NCI-H1436 (cell line): ENCODE data around the gene GDF15.
"Not testable (repeated sequence)": the region's sequence is repeated elsewhere in the genome, so short reads cannot be mapped to it uniquely, and the experiment has no call there.

Experiments
- DNase-seq: peaks from one replicate; lab custom pipeline; 2025; lab: John Stamatoyannopoulos, UW

The GDF15 gene

GRCh38 chr19:18385675-18386542, at the start of gene GDF15:
Gene GDF15 (plus strand): TSS chr19:18386158. CDS start chr19:18386190, 32 bp downstream.
- no peak for DNase-seq

GRCh38 chr19:18338541-18338940, 47.4 kb upstream of the GDF15 start:
- no peak for DNase-seq

- DNase-seq = no peak
These were observed 46.2 kb upstream of the GDF15 start for GRCh38 chr19:18339723-18340122.

- peak; percentile 22 for DNase-seq
These were observed 45.6 kb upstream of the GDF15 start, which contains the start of gene PGPEP1 for GRCh38 chr19:18340190-18340989. Gene PGPEP1 (plus strand): TSS chr19:18340598. CDS start chr19:18340682, 84 bp downstream.

- DNase-seq = no peak
These were observed 44.7 kb upstream of the GDF15 start for GRCh38 chr19:18340990-18341868.

- no peak for DNase-seq
These were observed 43.8 kb upstream of the GDF15 start for GRCh38 chr19:18342090-18342632.

- DNase-seq = no peak
These were observed 41.4 kb upstream of the GDF15 start for GRCh38 chr19:18344582-18344950.

- no peak for DNase-seq
These were observed 40.7 kb upstream of the GDF15 start for GRCh38 chr19:18345296-18345695.

GRCh38 chr19:18346091-18346490, 39.9 kb upstream of the GDF15 start:
- DNase-seq = no peak

- DNase-seq = no peak
These were observed 37.8 kb upstream of the GDF15 start for GRCh38 chr19:18348171-18348570.

- not testable (repeated sequence) for DNase-seq
These were observed 37.1 kb upstream of the GDF15 start for GRCh38 chr19:18348818-18349339.

- DNase-seq = peak; percentile 48
These were observed 36.3 kb upstream of the GDF15 start for GRCh38 chr19:18349524-18350128.

GRCh38 chr19:18350490-18350889, 35.5 kb upstream of the GDF15 start:
- no peak for DNase-seq

- DNase-seq = no peak
These were observed 34.4 kb upstream of the GDF15 start for GRCh38 chr19:18351544-18351943.

GRCh38 chr19:18353378-18354005, 32.5 kb upstream of the GDF15 start:
- DNase-seq = no peak

GRCh38 chr19:18354743-18355142, 31.2 kb upstream of the GDF15 start:
- not testable (repeated sequence) for DNase-seq

- no peak for DNase-seq
These were observed 28.9 kb upstream of the GDF15 start for GRCh38 chr19:18357041-18357440.

- no peak for DNase-seq
These were observed 24.3 kb upstream of the GDF15 start for GRCh38 chr19:18361646-18362045.

- DNase-seq = no peak
These were observed 22.9 kb upstream of the GDF15 start for GRCh38 chr19:18362934-18363542.

- DNase-seq = no peak
These were observed 22.2 kb upstream of the GDF15 start for GRCh38 chr19:18363787-18364186.
